Right lobe of liver (tissue), 6 donors: ENCODE results near the gene OR4E2. TPM values are rescaled to one million over a fixed set of nuclear protein-coding genes. Genes with fewer than 3 reads are reported as not detected.

Source experiments
- ATAC-seq, 4 donors: fragments of 200-7000 bp; cut with Tn5 transposase; one replicate each; pipeline ENCODE4 v1.9.1; 2020; ENCODE audit warnings: mild to moderate bottlenecking in 4 of 4, moderate library complexity in 4 of 4
- DNase-seq, 3 donors: peaks; one replicate each; pipeline ENCODE4 v3.0.0-alpha.2; 2020
- H3K27ac ChIP-seq, 3 donors: fragments of 200-600 bp; one replicate each; pipeline ENCODE4 v1.8.0; 2022
- H3K27me3 ChIP-seq, 2 donors: fragments of 200-600 bp; one replicate each; pipeline ENCODE4 v1.8.0; 2022
- H3K36me3 ChIP-seq, 4 donors: fragments of 200-600 bp; sonication (generic) in 1 of 4; one replicate each; pipeline versions ENCODE4 v1.5.1 to v1.8.0; 2017 to 2022; ENCODE audit warnings: control low read depth in 1 of 4
- H3K4me1 ChIP-seq, 4 donors: fragments of 200-600 bp; sonication (generic) in 1 of 4; one replicate each; pipeline versions ENCODE4 v1.5.1 to v1.8.0; 2017 to 2022; ENCODE audit warnings: control low read depth in 1 of 4
- H3K4me3 ChIP-seq, 3 donors: fragments of 200-600 bp; one replicate each; pipeline ENCODE4 v1.8.0; 2022
- H3K9me3 ChIP-seq, 4 donors: fragments of 200-600 bp; sonication (generic) in 1 of 4; one replicate each; pipeline versions ENCODE4 v1.5.1 to v1.8.0; 2017 to 2022; ENCODE audit warnings: control low read depth in 1 of 4
- POLR2A ChIP-seq: fragments of 450-650 bp; IDR thresholded peaks from one replicate; pipeline ENCODE4 v1.6.1; 2017; ENCODE audit warnings: antibody characterized with exemption, mild to moderate bottlenecking
- WGBS: methylation state at CpG from one replicate; pipeline ENCODE4 v1.1.6; 2018; ENCODE audit warnings: low coverage, low lambda C conversion rate; ENCODE audit not compliant: insufficient coverage; ENCODE audit errors: missing lambda C conversion rate; 5-methylcytosine and 5-hydroxymethylcytosine counted together
- intact Hi-C, 2 donors: fragments of 100-400 bp; cut with DNase I; formaldehyde crosslinking; loops; one replicate each; pipeline versions ENCODE4 v1.11.2 to v1.14.1; 2022
- long read RNA-seq: library from polyadenylated mRNA; unstranded; transcript quantifications from one replicate; pipeline ENCODE4 v2.0.0, GENCODE V29; 2019
- total RNA-seq, 6 experiments: library from RNA; depleted of rRNA in 2 of 6; stranded (reverse); fragments of >200 nt in 2 of 6; fragmentation: NEBNext Ultra II Directional in 3 of 6; extraction: Animal tissue kit (Norgen Biotek cat#: 25700) in 3 of 6; gene quantifications; one replicate each; pipeline versions ENCODE4 v1.1.0 to v1.2.4, GENCODE V29; 2016 to 2023
- TF ChIP-seq, protein P1 (sequence below), 4 donors: fragments of 200-600 bp in 3 of 4; fragments of 450-650 bp in 1 of 4; IDR thresholded peaks; one replicate each; pipeline versions ENCODE4 v1.5.1 to v1.8.0; 2016 to 2022; ENCODE audit warnings: antibody characterized with exemption in 4 of 4, mild to moderate bottlenecking in 2 of 4
- donor health status: DM: no; HTN: yes; CAD: no.
- donor health status: DM: no; HTN: no; CAD: no.
- donor health status: DM: no; HTN: no; CAD: no.
- donor health status: DM: no; HTN: yes; CAD: no.
- donor health status: DM: no; HTN: yes; CAD: no.

OR4E2 gene
- total RNA-seq = not detected
- long read RNA-seq = 0 reads

- Histone ChIP-seq H3K27ac (no peak within 1 kb of the TSS), H3K4me3 (no peak within 1 kb of the TSS), H3K9me3 (no peaks in the 10 kb centered on the region), H3K4me1 (no peaks in the 10 kb centered on the region), H3K36me3 (no peaks in the 10 kb centered on the region), H3K27me3 (no peaks in the 10 kb centered on the region)
- no peak for DNase-seq
- no peak for ATAC-seq
- TF ChIP-seq, protein P1, sequence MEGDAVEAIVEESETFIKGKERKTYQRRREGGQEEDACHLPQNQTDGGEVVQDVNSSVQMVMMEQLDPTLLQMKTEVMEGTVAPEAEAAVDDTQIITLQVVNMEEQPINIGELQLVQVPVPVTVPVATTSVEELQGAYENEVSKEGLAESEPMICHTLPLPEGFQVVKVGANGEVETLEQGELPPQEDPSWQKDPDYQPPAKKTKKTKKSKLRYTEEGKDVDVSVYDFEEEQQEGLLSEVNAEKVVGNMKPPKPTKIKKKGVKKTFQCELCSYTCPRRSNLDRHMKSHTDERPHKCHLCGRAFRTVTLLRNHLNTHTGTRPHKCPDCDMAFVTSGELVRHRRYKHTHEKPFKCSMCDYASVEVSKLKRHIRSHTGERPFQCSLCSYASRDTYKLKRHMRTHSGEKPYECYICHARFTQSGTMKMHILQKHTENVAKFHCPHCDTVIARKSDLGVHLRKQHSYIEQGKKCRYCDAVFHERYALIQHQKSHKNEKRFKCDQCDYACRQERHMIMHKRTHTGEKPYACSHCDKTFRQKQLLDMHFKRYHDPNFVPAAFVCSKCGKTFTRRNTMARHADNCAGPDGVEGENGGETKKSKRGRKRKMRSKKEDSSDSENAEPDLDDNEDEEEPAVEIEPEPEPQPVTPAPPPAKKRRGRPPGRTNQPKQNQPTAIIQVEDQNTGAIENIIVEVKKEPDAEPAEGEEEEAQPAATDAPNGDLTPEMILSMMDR (IDR thresholded peaks at IDR 0.05) = no peak
- no peak for TF ChIP-seq POLR2A
- intact Hi-C loops = no loop called here
- 43% methylated on average over 2 of the region's 2 CpGs for WGBS
Observed at GRCh38 chr14:21653331-21653885, at the start of gene OR4E2. TSS of gene OR4E2 (plus strand) at chr14:21653835. CDS start at chr14:21665083, 11,248 bp downstream.

GRCh38 chr14:21612324-21612723 lies 41.3 kb upstream of the OR4E2 start:
- no peaks in the 10 kb centered on the region for H3K4me1 ChIP-seq
- TF ChIP-seq POLR2A = no peak
- TF ChIP-seq, protein P1 (IDR thresholded peaks at IDR 0.05) = no peak
- no peak for DNase-seq
- WGBS = 0% methylated on average over 1 of the region's 6 CpGs
- H3K36me3 ChIP-seq = no peaks in the 10 kb centered on the region
- intact Hi-C loops = no loop called here
- H3K9me3 ChIP-seq = no peaks in the 10 kb centered on the region
- no peak overlapping the region for H3K4me3 ChIP-seq
- no peaks in the 10 kb centered on the region for H3K27me3 ChIP-seq
- ATAC-seq = no peak
- H3K27ac ChIP-seq = no peak overlapping the region

DNA sequence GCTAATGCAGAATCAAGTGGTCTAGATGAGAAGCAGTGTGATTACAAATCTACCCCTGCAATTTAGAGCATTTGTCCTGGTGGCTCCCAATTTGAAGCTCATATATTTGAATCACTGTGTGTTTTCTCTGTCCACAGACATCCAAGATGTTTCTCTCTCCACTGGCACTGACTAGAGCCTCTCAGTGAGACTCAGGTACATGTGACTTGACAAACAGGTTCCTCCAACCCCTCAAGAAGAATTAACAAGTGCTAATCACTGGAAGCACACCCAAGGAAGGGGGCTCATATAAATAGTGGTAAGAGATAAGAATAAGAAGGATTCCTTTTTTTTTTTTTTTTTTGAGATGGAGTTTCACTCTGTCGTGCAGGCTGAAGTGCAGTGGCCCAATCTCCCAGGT lies 39.4 kb upstream of the OR4E2 start:
- 0% methylated on average over 1 of the region's 1 CpG for WGBS
- no peaks in the 10 kb centered on the region for H3K4me1 ChIP-seq
- H3K27me3 ChIP-seq = no peaks in the 10 kb centered on the region
- H3K27ac ChIP-seq = no peak overlapping the region
- no peak for DNase-seq
- no peak overlapping the region for H3K4me3 ChIP-seq
- H3K9me3 ChIP-seq = no peaks in the 10 kb centered on the region
- TF ChIP-seq POLR2A = no peak
- TF ChIP-seq, protein P1 (IDR thresholded peaks at IDR 0.05) = no peak
- intact Hi-C loops = no loop called here
- no peaks in the 10 kb centered on the region for H3K36me3 ChIP-seq
- no peak for ATAC-seq

- intact Hi-C loops = no loop called here
Observed at GRCh38 chr14:21617614-21618013, 36.0 kb upstream of the OR4E2 start.

More at GRCh38 chr14:21617614-21618013, 36.0 kb upstream of the OR4E2 start:
- 60% methylated on average over 1 of the region's 8 CpGs for WGBS
- Histone ChIP-seq H3K36me3 (no peaks in the 10 kb centered on the region), H3K4me3 (no peak overlapping the region), H3K4me1 (no peaks in the 10 kb centered on the region), H3K27me3 (no peaks in the 10 kb centered on the region), H3K9me3 (no peaks in the 10 kb centered on the region), H3K27ac (no peak overlapping the region)
- no peak for DNase-seq
- no peak for ATAC-seq
- TF ChIP-seq, protein P1 (IDR thresholded peaks at IDR 0.05) = no peak
- TF ChIP-seq POLR2A = no peak
